Measurements from ENCODE around the gene TRPC6.

The TRPC6 gene

GRCh38 chr11:101487775-101488174 is 96.0 kb downstream of the TRPC6 start:
- no peaks in the 10 kb centered on the region for H3K9me3 ChIP-seq (ENCODE audit: control insufficient read depth in 5 of 5, low read length in 5 of 5)
- no peaks in the 10 kb centered on the region for H3K4me1 ChIP-seq (ENCODE audit: control insufficient read depth in 5 of 5, insufficient read depth in 5 of 5, low read length in 5 of 5)
- no peak overlapping the region for H3K4me3 ChIP-seq (ENCODE audit: low read depth in 1 of 5, low read length in 5 of 5)
- H3K9ac ChIP-seq (ENCODE audit: low read length in 5 of 5) = no peak overlapping the region
- H3K27me3 ChIP-seq (ENCODE audit: control insufficient read depth in 5 of 5, insufficient read depth in 4 of 5, low read length in 5 of 5) = no peaks in the 10 kb centered on the region
- no peak overlapping the region for H3K27ac ChIP-seq (ENCODE audit: low read depth, low read length)
- H3K36me3 ChIP-seq (ENCODE audit: control insufficient read depth in 5 of 5, insufficient read depth in 5 of 5, low read length in 5 of 5) = no peaks in the 10 kb centered on the region

- no peaks in the 10 kb centered on the region for H3K9me3 ChIP-seq (ENCODE audit: control insufficient read depth in 5 of 5, low read length in 5 of 5)
- no peaks in the 10 kb centered on the region for H3K4me1 ChIP-seq (ENCODE audit: control insufficient read depth in 5 of 5, insufficient read depth in 5 of 5, low read length in 5 of 5)
These were observed 101.2 kb downstream of the TRPC6 start for GRCh38 chr11:101482556-101483124.

GRCh38 chr11:101478587-101479369 is 105.0 kb downstream of the TRPC6 start:
- H3K9ac ChIP-seq (ENCODE audit: low read length in 5 of 5) = no peak overlapping the region
- H3K36me3 ChIP-seq (ENCODE audit: control insufficient read depth in 5 of 5, insufficient read depth in 5 of 5, low read length in 5 of 5) = no peaks in the 10 kb centered on the region
- H3K27ac ChIP-seq (ENCODE audit: low read depth, low read length) = no peak overlapping the region
- no peaks in the 10 kb centered on the region for H3K27me3 ChIP-seq (ENCODE audit: control insufficient read depth in 5 of 5, insufficient read depth in 4 of 5, low read length in 5 of 5)
- no peaks in the 10 kb centered on the region for H3K9me3 ChIP-seq (ENCODE audit: control insufficient read depth in 5 of 5, low read length in 5 of 5)
- no peak overlapping the region for H3K4me3 ChIP-seq (ENCODE audit: low read depth in 1 of 5, low read length in 5 of 5)
- H3K4me1 ChIP-seq (ENCODE audit: control insufficient read depth in 5 of 5, insufficient read depth in 5 of 5, low read length in 5 of 5) = no peaks in the 10 kb centered on the region

More at GRCh38 chr11:101482556-101483124, 101.2 kb downstream of the TRPC6 start:
- no peaks in the 10 kb centered on the region for H3K27me3 ChIP-seq (ENCODE audit: control insufficient read depth in 5 of 5, insufficient read depth in 4 of 5, low read length in 5 of 5)
- no peak overlapping the region for H3K4me3 ChIP-seq (ENCODE audit: low read depth in 1 of 5, low read length in 5 of 5)
- no peaks in the 10 kb centered on the region for H3K36me3 ChIP-seq (ENCODE audit: control insufficient read depth in 5 of 5, insufficient read depth in 5 of 5, low read length in 5 of 5)
- H3K27ac ChIP-seq (ENCODE audit: low read depth, low read length) = no peak overlapping the region
- no peak overlapping the region for H3K9ac ChIP-seq (ENCODE audit: low read length in 5 of 5)

GRCh38 chr11:101477926-101478325 is 105.9 kb downstream of the TRPC6 start:
- no peaks in the 10 kb centered on the region for H3K36me3 ChIP-seq (ENCODE audit: control insufficient read depth in 5 of 5, insufficient read depth in 5 of 5, low read length in 5 of 5)
- no peak overlapping the region for H3K4me3 ChIP-seq (ENCODE audit: low read depth in 1 of 5, low read length in 5 of 5)
- no peak overlapping the region for H3K9ac ChIP-seq (ENCODE audit: low read length in 5 of 5)
- no peaks in the 10 kb centered on the region for H3K4me1 ChIP-seq (ENCODE audit: control insufficient read depth in 5 of 5, insufficient read depth in 5 of 5, low read length in 5 of 5)
- H3K27ac ChIP-seq (ENCODE audit: low read depth, low read length) = no peak overlapping the region
- H3K27me3 ChIP-seq (ENCODE audit: control insufficient read depth in 5 of 5, insufficient read depth in 4 of 5, low read length in 5 of 5) = no peaks in the 10 kb centered on the region
- no peaks in the 10 kb centered on the region for H3K9me3 ChIP-seq (ENCODE audit: control insufficient read depth in 5 of 5, low read length in 5 of 5)

- Histone ChIP-seq H3K4me3 (ENCODE audit: low read depth in 1 of 5, low read length in 5 of 5) (no peak overlapping the region), H3K4me1 (ENCODE audit: control insufficient read depth in 5 of 5, insufficient read depth in 5 of 5, low read length in 5 of 5) (no peaks in the 10 kb centered on the region), H3K36me3 (ENCODE audit: control insufficient read depth in 5 of 5, insufficient read depth in 5 of 5, low read length in 5 of 5) (no peaks in the 10 kb centered on the region), H3K27me3 (ENCODE audit: control insufficient read depth in 5 of 5, insufficient read depth in 4 of 5, low read length in 5 of 5) (no peaks in the 10 kb centered on the region), H3K9ac (ENCODE audit: low read length in 5 of 5) (no peak overlapping the region), H3K9me3 (ENCODE audit: control insufficient read depth in 5 of 5, low read length in 5 of 5) (no peaks in the 10 kb centered on the region), H3K27ac (ENCODE audit: low read depth, low read length) (no peak overlapping the region)
These were observed 107.6 kb downstream of the TRPC6 start for GRCh38 chr11:101476191-101476590.

- H3K4me1 ChIP-seq (ENCODE audit: control insufficient read depth in 5 of 5, insufficient read depth in 5 of 5, low read length in 5 of 5) = no peaks in the 10 kb centered on the region
- no peaks in the 10 kb centered on the region for H3K9me3 ChIP-seq (ENCODE audit: control insufficient read depth in 5 of 5, low read length in 5 of 5)
- H3K36me3 ChIP-seq (ENCODE audit: control insufficient read depth in 5 of 5, insufficient read depth in 5 of 5, low read length in 5 of 5) = no peaks in the 10 kb centered on the region
- H3K4me3 ChIP-seq (ENCODE audit: low read depth in 1 of 5, low read length in 5 of 5) = no peak overlapping the region
- H3K27me3 ChIP-seq (ENCODE audit: control insufficient read depth in 5 of 5, insufficient read depth in 4 of 5, low read length in 5 of 5) = no peaks in the 10 kb centered on the region
- H3K9ac ChIP-seq (ENCODE audit: low read length in 5 of 5) = no peak overlapping the region
- no peak overlapping the region for H3K27ac ChIP-seq (ENCODE audit: low read depth, low read length)
These were observed 108.1 kb downstream of the TRPC6 start for GRCh38 chr11:101475699-101476098.

- Histone ChIP-seq H3K9ac (ENCODE audit: low read length in 5 of 5) (no peak overlapping the region), H3K27me3 (ENCODE audit: control insufficient read depth in 5 of 5, insufficient read depth in 4 of 5, low read length in 5 of 5) (no peaks in the 10 kb centered on the region), H3K36me3 (ENCODE audit: control insufficient read depth in 5 of 5, insufficient read depth in 5 of 5, low read length in 5 of 5) (no peaks in the 10 kb centered on the region), H3K27ac (ENCODE audit: low read depth, low read length) (no peak overlapping the region), H3K9me3 (ENCODE audit: control insufficient read depth in 5 of 5, low read length in 5 of 5) (no peaks in the 10 kb centered on the region), H3K4me3 (ENCODE audit: low read depth in 1 of 5, low read length in 5 of 5) (no peak overlapping the region), H3K4me1 (ENCODE audit: control insufficient read depth in 5 of 5, insufficient read depth in 5 of 5, low read length in 5 of 5) (no peaks in the 10 kb centered on the region)
These were observed 109.1 kb downstream of the TRPC6 start for GRCh38 chr11:101474666-101475065.

GRCh38 chr11:101470881-101471520 is 112.8 kb downstream of the TRPC6 start:
- no peaks in the 10 kb centered on the region for H3K9me3 ChIP-seq (ENCODE audit: control insufficient read depth in 5 of 5, low read length in 5 of 5)
- no peak overlapping the region for H3K9ac ChIP-seq (ENCODE audit: low read length in 5 of 5)
- no peak overlapping the region for H3K27ac ChIP-seq (ENCODE audit: low read depth, low read length)
- H3K4me1 ChIP-seq (ENCODE audit: control insufficient read depth in 5 of 5, insufficient read depth in 5 of 5, low read length in 5 of 5) = no peaks in the 10 kb centered on the region
- peak overlapping the region in 1 of 5 donors; percentile 25 for H3K4me3 ChIP-seq (ENCODE audit: low read depth in 1 of 5, low read length in 5 of 5)
- no peaks in the 10 kb centered on the region for H3K36me3 ChIP-seq (ENCODE audit: control insufficient read depth in 5 of 5, insufficient read depth in 5 of 5, low read length in 5 of 5)
- H3K27me3 ChIP-seq (ENCODE audit: control insufficient read depth in 5 of 5, insufficient read depth in 4 of 5, low read length in 5 of 5) = no peaks in the 10 kb centered on the region

GRCh38 chr11:101470419-101470818 is 113.4 kb downstream of the TRPC6 start:
- Histone ChIP-seq H3K4me3 (ENCODE audit: low read depth in 1 of 5, low read length in 5 of 5) (no peak overlapping the region), H3K27ac (ENCODE audit: low read depth, low read length) (no peak overlapping the region), H3K27me3 (ENCODE audit: control insufficient read depth in 5 of 5, insufficient read depth in 4 of 5, low read length in 5 of 5) (no peaks in the 10 kb centered on the region), H3K9me3 (ENCODE audit: control insufficient read depth in 5 of 5, low read length in 5 of 5) (no peaks in the 10 kb centered on the region), H3K36me3 (ENCODE audit: control insufficient read depth in 5 of 5, insufficient read depth in 5 of 5, low read length in 5 of 5) (no peaks in the 10 kb centered on the region), H3K4me1 (ENCODE audit: control insufficient read depth in 5 of 5, insufficient read depth in 5 of 5, low read length in 5 of 5) (no peaks in the 10 kb centered on the region), H3K9ac (ENCODE audit: low read length in 5 of 5) (no peak overlapping the region)

GRCh38 chr11:101466352-101466751 is 117.5 kb downstream of the TRPC6 start:
- H3K36me3 ChIP-seq (ENCODE audit: control insufficient read depth in 5 of 5, insufficient read depth in 5 of 5, low read length in 5 of 5) = no peaks in the 10 kb centered on the region
- no peak overlapping the region for H3K4me3 ChIP-seq (ENCODE audit: low read depth in 1 of 5, low read length in 5 of 5)
- no peaks in the 10 kb centered on the region for H3K4me1 ChIP-seq (ENCODE audit: control insufficient read depth in 5 of 5, insufficient read depth in 5 of 5, low read length in 5 of 5)
- H3K9ac ChIP-seq (ENCODE audit: low read length in 5 of 5) = no peak overlapping the region
- H3K27me3 ChIP-seq (ENCODE audit: control insufficient read depth in 5 of 5, insufficient read depth in 4 of 5, low read length in 5 of 5) = no peaks in the 10 kb centered on the region
- no peaks in the 10 kb centered on the region for H3K9me3 ChIP-seq (ENCODE audit: control insufficient read depth in 5 of 5, low read length in 5 of 5)
- no peak overlapping the region for H3K27ac ChIP-seq (ENCODE audit: low read depth, low read length)
